HepG2 (cell line): ENCODE results near the gene SAPCD1. TPM values are rescaled to one million over a fixed set of nuclear protein-coding genes. Genes with fewer than 3 reads are reported as not detected.

Experiments
- ATAC-seq: fragments of 200-7000 bp; cut with Tn5 transposase; 3 replicates; pipeline ENCODE4 v1.9.1; 2020; ENCODE audit warnings: mild to moderate bottlenecking, moderate library complexity
- BruUV-seq: library from RNA; stranded (reverse); fragments of 400-500 nt; replicated peaks from 2 replicates; lab custom pipeline; 2021; lab: Mats Ljungman, UMichigan
- CTCF ChIA-PET: fragments of 300-600 bp; formaldehyde crosslinking; extraction: SDS; loops from one replicate; lab custom pipeline; 2021; ENCODE audit warnings: low total read pairs, inconsistent platforms, low intra/inter-chr PET ratio; lab: Yijun Ruan, JAX
- POLR2A ChIA-PET: fragments of 350-600 bp; sonication (Branson Sonifier 250); formaldehyde crosslinking; loops from one replicate; lab custom pipeline; 2020; ENCODE audit warnings: antibody characterized with exemption, inconsistent platforms; lab: Yijun Ruan, JAX
- DNase-seq: peaks from one replicate; pipeline ENCODE4 v3.0.0-alpha.2; 2015; ENCODE audit warnings: low spot score
- FAIRE-seq: peaks from 3 replicates; lab custom pipeline; 2011; peaks lifted over from hg19 to GRCh38; lab: Jason Lieb, UNC
- H2AFZ ChIP-seq: one replicate; pipeline ENCODE4 v1.6.1; 2011; ENCODE audit warnings: low read length, inconsistent platforms
- H3K27ac ChIP-seq: fragments of 300-600 bp; 3 replicates; pipeline ENCODE4 v1.8.0; 2011; ENCODE audit warnings: mixed run types, mild to moderate bottlenecking, mixed read lengths, low read length, inconsistent platforms; ENCODE audit not compliant: insufficient read depth; ENCODE audit errors: extremely low read length
- H3K27me3 ChIP-seq, 2 experiments: fragments of 200-600 bp in 1 of 2; 2 replicates in 1 of 2; 3 replicates in 1 of 2; pipeline versions ENCODE4 v1.6.0 to v1.8.0; 2011; ENCODE audit warnings: low read length in 2 of 2, mild to moderate bottlenecking in 2 of 2, moderate library complexity in 2 of 2, inconsistent platforms in 1 of 2; ENCODE audit not compliant: insufficient read depth in 2 of 2, control insufficient read depth in 1 of 2
- H3K36me3 ChIP-seq, 2 experiments: fragments of 200-600 bp in 1 of 2; replicated peaks in 1 of 2; 2 replicates in 1 of 2; 3 replicates in 1 of 2; pipeline versions ENCODE4 v1.5.1 to v1.8.0; 2011; ENCODE audit warnings: low read length in 2 of 2, inconsistent platforms in 1 of 2; ENCODE audit not compliant: insufficient read depth in 2 of 2, control insufficient read depth in 1 of 2
- H3K4me1 ChIP-seq: 2 replicates; pipeline ENCODE4 v1.5.1; 2012; ENCODE audit warnings: low read length, inconsistent platforms; ENCODE audit not compliant: insufficient read depth
- H3K4me2 ChIP-seq: 2 replicates; pipeline ENCODE4 v1.6.0; 2011; ENCODE audit warnings: low read depth, low read length, inconsistent platforms
- H3K4me3 ChIP-seq, 3 experiments: fragments of 200-600 bp in 1 of 3; sonication (generic), shearing (Covaris generic) in 1 of 3; replicated peaks in 1 of 3; 2 replicates each; pipeline ENCODE4 v1.5.1; 2011 to 2016; ENCODE audit warnings: low read length in 3 of 3, inconsistent platforms in 2 of 3, low read depth in 2 of 3, mild to moderate bottlenecking in 2 of 3, control low read depth in 1 of 3, mixed read lengths in 1 of 3; ENCODE audit not compliant: insufficient read depth in 1 of 3
- H3K79me2 ChIP-seq: one replicate; pipeline ENCODE4 v1.6.1; 2011; ENCODE audit warnings: low read length, inconsistent platforms; ENCODE audit not compliant: insufficient read depth
- H3K9ac ChIP-seq: 2 replicates; pipeline ENCODE4 v1.6.0; 2011; ENCODE audit warnings: mild to moderate bottlenecking, low read depth, low read length, inconsistent platforms; ENCODE audit not compliant: insufficient read depth
- H3K9me3 ChIP-seq: 2 replicates; pipeline ENCODE4 v1.5.1; 2012; ENCODE audit warnings: mild to moderate bottlenecking, low read length
- H4K20me1 ChIP-seq: 2 replicates; pipeline ENCODE4 v1.6.0; 2011; ENCODE audit warnings: inconsistent platforms, mild to moderate bottlenecking, low read length, moderate library complexity; ENCODE audit not compliant: insufficient read depth
- FOXA3 ChIP-seq: IDR thresholded peaks from 2 replicates; pipeline ENCODE4 v1.6.1; 2016; ENCODE audit warnings: missing genetic modification reagents, missing compliant biosample characterization
- HOMEZ ChIP-seq: IDR thresholded peaks from 2 replicates; pipeline ENCODE4 v1.6.1; 2016; ENCODE audit warnings: low read depth
- MTF1 ChIP-seq: sonication (generic); formaldehyde crosslinking; IDR thresholded peaks from 2 replicates; pipeline ENCODE4 v1.5.0; 2020; ENCODE audit warnings: missing genetic modification reagents
- PAF1 ChIP-seq: IDR thresholded peaks from 2 replicates; pipeline ENCODE4 v1.6.1; 2016; ENCODE audit warnings: missing genetic modification reagents, missing compliant biosample characterization
- PAXIP1 ChIP-seq: sonication (generic); formaldehyde crosslinking; conservative IDR thresholded peaks from 2 replicates; pipeline ENCODE4 v1.4.0; 2020; ENCODE audit warnings: mild to moderate bottlenecking, missing genetic modification reagents, moderate library complexity
- POGK ChIP-seq: sonication (generic); formaldehyde crosslinking; conservative IDR thresholded peaks from 2 replicates; pipeline ENCODE4 v1.8.0; 2022; ENCODE audit warnings: mild to moderate bottlenecking, moderate library complexity, missing genetic modification reagents
- RBM22 ChIP-seq: fragments of 200-400 bp; formaldehyde crosslinking; optimal IDR thresholded peaks from 2 replicates; pipeline ENCODE3; 2017; ENCODE audit warnings: mild to moderate bottlenecking, low read length, moderate library complexity
- STAG1 ChIP-seq: sonication (generic); formaldehyde crosslinking; IDR thresholded peaks from 2 replicates; pipeline ENCODE4 v1.4.0; 2020; ENCODE audit warnings: missing genetic modification reagents
- TCF12 ChIP-seq, 2 experiments: fragments of 450-650 bp in 1 of 2; sonication (generic) in 1 of 2; formaldehyde crosslinking in 1 of 2; IDR thresholded peaks; 2 replicates each; pipeline versions ENCODE4 v1.6.1 to v1.8.0; 2017 to 2022; ENCODE audit warnings: antibody characterized with exemption in 1 of 2, mild to moderate bottlenecking in 1 of 2, missing genetic modification reagents in 1 of 2, moderate library complexity in 1 of 2
- XRCC5 ChIP-seq: fragments of 200-400 bp; formaldehyde crosslinking; optimal IDR thresholded peaks from 2 replicates; pipeline ENCODE3; 2017; ENCODE audit warnings: mild to moderate bottlenecking, low read length
- ZHX1 ChIP-seq: sonication (generic); formaldehyde crosslinking; IDR thresholded peaks from 2 replicates; pipeline ENCODE4 v1.8.1; 2022; ENCODE audit warnings: low read depth, mild to moderate bottlenecking, missing genetic modification reagents
- ZNF143 ChIP-seq: sonication (generic); formaldehyde crosslinking; IDR thresholded peaks from 2 replicates; pipeline ENCODE4 v1.4.0; 2020; ENCODE audit warnings: missing genetic modification reagents
- ZNF558 ChIP-seq: sonication (generic); formaldehyde crosslinking; IDR thresholded peaks from 2 replicates; pipeline ENCODE4 v1.9.0; 2022; ENCODE audit warnings: mild to moderate bottlenecking, missing genetic modification reagents, borderline replicate concordance
- ZNF746 ChIP-seq: sonication (generic); formaldehyde crosslinking; IDR thresholded peaks from 2 replicates; pipeline ENCODE4 v1.8.0; 2022; ENCODE audit warnings: mild to moderate bottlenecking, missing genetic modification reagents
- WGBS: methylation state at CpG from one replicate; pipeline ENCODE4 v1.1.6; 2017; ENCODE audit warnings: low lambda C conversion rate; 5-methylcytosine and 5-hydroxymethylcytosine counted together
- in situ Hi-C: cut with HindIII; loops from 2 replicates; pipeline ENCODE4 v1.10.0; 2017; ENCODE audit warnings: low pct_unique_long_range_greater_than_20kb; ENCODE audit not compliant: extremely low pct_ligation_motif_present
- intact Hi-C: fragments of 100-400 bp; cut with micrococcal nuclease; formaldehyde crosslinking; loops from one replicate; pipeline ENCODE4 v1.10.0; 2022; ENCODE audit not compliant: unreplicated experiment
- polyA plus RNA-seq, 8 experiments: library from polyadenylated mRNA; depleted of rRNA in 3 of 8; stranded (reverse) in 7 of 8; unstranded in 1 of 8; fragments of >200 nt; fragmentation: Illumina TruSeq in 4 of 8; extraction: Trizol in 4 of 8; gene quantifications; 2 replicates each; pipeline versions ENCODE4 v1.2.1 to v1.2.3, GENCODE V29; 2011 to 2016; ENCODE audit warnings: low read depth in 4 of 8, missing spikeins in 1 of 8, mixed read lengths in 1 of 8; ENCODE audit not compliant: insufficient read depth in 1 of 8
- total RNA-seq, 5 experiments: library from RNA; depleted of rRNA; stranded (reverse); fragments of >200 nt; fragmentation: Illumina TruSeq; extraction: Trizol; gene quantifications; 2 replicates each; pipeline ENCODE4 v1.2.3, GENCODE V29; 2016; ENCODE audit warnings: low read depth in 1 of 5

SAPCD1 gene
- total and polyA plus RNA-seq, 2 of the 13 experiments (the other 11 are each of a cell fraction or from before 2014, with no cell fraction given): 2.5 to 3.9 TPM

- WGBS: over 99% methylated on average over 10 of the region's 11 CpGs
- Histone ChIP-seq H3K27ac (peak overlapping the region; percentile 11), H3K79me2 (peaks cover 27% of the 10 kb centered on the region), H3K4me3 (no peak overlapping the region; a peak in 1 of 6 replicates), H3K9ac (no peak overlapping the region), H4K20me1 (peaks cover 33% of the 10 kb centered on the region; the same call in 1 of the 2 replicates), H3K4me1 (peaks cover 57% of the 10 kb centered on the region), H2AFZ (no peak overlapping the region), H3K27me3 (no peaks in the 10 kb centered on the region; a peak in 1 of 5 replicates), H3K36me3 (peaks cover 24 to 42% of the 10 kb centered on the region in 2 experiments), H3K9me3 (no peaks in the 10 kb centered on the region), H3K4me2 (0 out of 2 replicates have a peak overlapping the region, but pooled peaks have one; percentile 86)
- DNase-seq (no peak), ATAC-seq (no peak), FAIRE-seq (peak; percentile 21)
- ChIA-PET POLR2A (interaction anchor here (0.6 to 11.3 kb wide), 18 partner anchors 8 to 221 kb away, joined by 3 to 279 read pairs (median 6); partner anchors contain the start of genes ABHD16A, CLIC1, HSPA1A and HSPA1B), CTCF (interaction anchor here (4.2 kb wide), 1 partner anchor 39 kb away, joined by 74 read pairs; no protein-coding TSS in a partner anchor)
- in situ Hi-C loops (loop anchor here (5.0 kb wide), 1 partner anchor 37 kb away; no protein-coding TSS in a partner anchor), intact Hi-C loops (no loop called here)
- TF ChIP-seq STAG1 (CRISPR knock-in tag): no peak
- no peak for TF ChIP-seq TCF12 (IDR thresholded peaks at IDR 0.05)
- 0 out of 2 replicates have a peak, but pooled peaks have one; percentile 64 for TF ChIP-seq TCF12 (CRISPR knock-in tag; IDR thresholded peaks at IDR 0.05)
- TF ChIP-seq POGK (CRISPR knock-in tag): 0 out of 2 replicates have a peak, but pooled peaks have one; percentile 16
- no peak for TF ChIP-seq HOMEZ
- TF ChIP-seq ZNF143 (CRISPR knock-in tag): no peak
- TF ChIP-seq FOXA3: no peak
- TF ChIP-seq ZHX1 (CRISPR knock-in tag): no peak
- no peak for TF ChIP-seq PAXIP1 (CRISPR knock-in tag)
- no peak for TF ChIP-seq XRCC5
- no peak for TF ChIP-seq MTF1
- peak; percentile 35 for TF ChIP-seq RBM22
- TF ChIP-seq ZNF746 (CRISPR knock-in tag): peak; percentile 38; the same call in 1 of the 2 replicates
- 0 out of 2 replicates have a peak, but pooled peaks have one; percentile 53 for TF ChIP-seq ZNF558
- TF ChIP-seq PAF1 (CRISPR knock-in tag): 0 out of 2 replicates have a peak, but pooled peaks have one; percentile 67
- BruUV-seq: no TSS peak
Measured at GRCh38 chr6:31730631-31731086, 31.8 kb upstream of the SAPCD1 start.
